BE2C (cell line): ENCODE data around the gene COX20.

ENCODE experiments used
- DNase-seq: peaks from one replicate; pipeline ENCODE4 v3.0.0-alpha.2; 2020
- H3K27me3 ChIP-seq: fragments of 250-450 bp; sonication (Bioruptor Pico); 2 replicates; pipeline ENCODE4 v1.5.1; 2020; ENCODE audit warnings: mild to moderate bottlenecking
- H3K36me3 ChIP-seq: fragments of 250-450 bp; sonication (Bioruptor Pico); 2 replicates; pipeline ENCODE4 v1.5.1; 2020; ENCODE audit warnings: mild to moderate bottlenecking
- H3K4me1 ChIP-seq: fragments of 250-450 bp; sonication (Bioruptor Pico); 2 replicates; pipeline ENCODE4 v1.5.1; 2020
- H3K4me3 ChIP-seq: 2 replicates; pipeline ENCODE4 v1.5.1; 2011; ENCODE audit warnings: low read depth, low read length
- H3K9me3 ChIP-seq: fragments of 250-450 bp; sonication (Bioruptor Pico); 2 replicates; pipeline ENCODE4 v1.5.1; 2020
- CTCF ChIP-seq: IDR thresholded peaks from 2 replicates; pipeline ENCODE4 v1.5.1; 2012; ENCODE audit warnings: mild to moderate bottlenecking, low read depth, low read length

The COX20 gene

GRCh38 chr1:244844155-244845121, 9.0 kb downstream of the COX20 start:
- DNase-seq = no peak
- Histone ChIP-seq H3K4me3 (no peak overlapping the region), H3K36me3 (peaks cover 95% of the 10 kb centered on the region), H3K27me3 (no peaks in the 10 kb centered on the region), H3K4me1 (no peaks in the 10 kb centered on the region), H3K9me3 (no peaks in the 10 kb centered on the region)
- TF ChIP-seq CTCF = no peak

GRCh38 chr1:244846653-244847052, 11.2 kb downstream of the COX20 start:
- no peak for DNase-seq
- H3K9me3 ChIP-seq = no peaks in the 10 kb centered on the region
- H3K36me3 ChIP-seq = peaks cover 100% of the 10 kb centered on the region
- TF ChIP-seq CTCF = no peak
- no peaks in the 10 kb centered on the region; the same call in 1 of the 2 replicates for H3K4me1 ChIP-seq
- no peak overlapping the region for H3K4me3 ChIP-seq
- no peaks in the 10 kb centered on the region for H3K27me3 ChIP-seq

GRCh38 chr1:244849189-244849866, 13.9 kb downstream of the COX20 start:
- Histone ChIP-seq H3K9me3 (no peaks in the 10 kb centered on the region), H3K27me3 (no peaks in the 10 kb centered on the region), H3K4me3 (no peak overlapping the region), H3K36me3 (peaks cover 100% of the 10 kb centered on the region), H3K4me1 (no peaks in the 10 kb centered on the region; the same call in none of the 2 replicates)
- no peak for DNase-seq
- no peak for TF ChIP-seq CTCF

- H3K27me3 ChIP-seq = no peaks in the 10 kb centered on the region
- H3K4me1 ChIP-seq = no peaks in the 10 kb centered on the region; the same call in none of the 2 replicates
- DNase-seq = no peak
- no peak overlapping the region for H3K4me3 ChIP-seq
- H3K36me3 ChIP-seq = peaks cover 100% of the 10 kb centered on the region
- H3K9me3 ChIP-seq = no peaks in the 10 kb centered on the region
- TF ChIP-seq CTCF = no peak
Measured at GRCh38 chr1:244850099-244850852, 14.8 kb downstream of the COX20 start.

- H3K36me3 ChIP-seq = peaks cover 100% of the 10 kb centered on the region
- no peak for DNase-seq
Measured at GRCh38 chr1:244850896-244851295, 15.4 kb downstream of the COX20 start.

More at GRCh38 chr1:244850896-244851295, 15.4 kb downstream of the COX20 start:
- no peak for TF ChIP-seq CTCF
- Histone ChIP-seq H3K4me1 (no peaks in the 10 kb centered on the region; the same call in none of the 2 replicates), H3K27me3 (no peaks in the 10 kb centered on the region), H3K9me3 (no peaks in the 10 kb centered on the region), H3K4me3 (no peak overlapping the region)
